ENCODE data around the gene GNB1L.

GRCh38 chr22:19791243-19791642 lies 63.4 kb downstream of the GNB1L start:
- TF ChIP-seq CTCF (IDR thresholded peaks at IDR 0.05) (no peak), EZH2 (IDR thresholded peaks at IDR 0.05; ENCODE audit: borderline replicate concordance, insufficient read depth, low read depth, low read length, poor library complexity, severe bottlenecking) (no peak)

All from B cell (primary cell).